ENCODE data around the gene CPA4. TPM values are rescaled to one million over a fixed set of nuclear protein-coding genes. Genes with fewer than 3 reads are reported as not detected.

Gene CPA4
- total and polyA plus RNA-seq, 8 donors: 0.12 to 0.90 TPM; not detected in 6

GRCh38 chr7:130298544-130299326 is 5.8 kb downstream of the CPA4 start:
- Histone ChIP-seq H3K4me3 (no peak overlapping the region), H3K9me3 (no peaks in the 10 kb centered on the region), H3K4me1 (no peaks in the 10 kb centered on the region), H3K27ac (no peak overlapping the region), H3K36me3 (no peaks in the 10 kb centered on the region), H3K27me3 (no peaks in the 10 kb centered on the region)
- 77 to 86% (median 83%) methylated on average over 5 of the region's 5 CpGs for WGBS, 5 donors
- no peak for TF ChIP-seq POLR2A (IDR thresholded peaks at IDR 0.05)
- no peak for TF ChIP-seq EP300 (IDR thresholded peaks at IDR 0.05)
- no peak for TF ChIP-seq POLR2AphosphoS5 (IDR thresholded peaks at IDR 0.05)
- no peak for TF ChIP-seq CTCF (IDR thresholded peaks at IDR 0.05)
- intact Hi-C loops (cut with DNase I; ENCODE audit: low total_unique reads): no loop called here
- no peak for DNase-seq

- H3K4me1 ChIP-seq: no peaks in the 10 kb centered on the region
- H3K36me3 ChIP-seq: no peaks in the 10 kb centered on the region
- peak in 1 of 2 donors; percentile 42 for DNase-seq
- intact Hi-C loops (cut with DNase I; ENCODE audit: low total_unique reads): no loop called here
- 83 to 91% (median 86%) methylated on average over 7 of the region's 7 CpGs for WGBS, 5 donors
- TF ChIP-seq EP300 (IDR thresholded peaks at IDR 0.05): no peak
- no peak for TF ChIP-seq POLR2A (IDR thresholded peaks at IDR 0.05)
- no peak for TF ChIP-seq CTCF (IDR thresholded peaks at IDR 0.05)
- H3K27ac ChIP-seq: no peak overlapping the region
- H3K4me3 ChIP-seq: no peak overlapping the region
- no peaks in the 10 kb centered on the region for H3K27me3 ChIP-seq
- H3K9me3 ChIP-seq: no peaks in the 10 kb centered on the region
These were observed 6.9 kb downstream of the CPA4 start for GRCh38 chr7:130299866-130300265.

GRCh38 chr7:130301501-130302020 is 8.6 kb downstream of the CPA4 start:
- H3K27me3 ChIP-seq: no peaks in the 10 kb centered on the region
- no peaks in the 10 kb centered on the region for H3K36me3 ChIP-seq
- no peaks in the 10 kb centered on the region for H3K4me1 ChIP-seq
- no peak overlapping the region for H3K4me3 ChIP-seq
- no peaks in the 10 kb centered on the region for H3K9me3 ChIP-seq
- WGBS, 5 donors: 74 to 82% (median 76%) methylated on average over 8 of the region's 8 CpGs
- no peak overlapping the region for H3K27ac ChIP-seq
- peak in 1 of 2 donors; percentile 46 for DNase-seq
- TF ChIP-seq EP300 (IDR thresholded peaks at IDR 0.05) (no peak), POLR2AphosphoS5 (IDR thresholded peaks at IDR 0.05) (no peak), POLR2A (IDR thresholded peaks at IDR 0.05) (no peak), CTCF (IDR thresholded peaks at IDR 0.05) (no peak)
- intact Hi-C loops (cut with DNase I; ENCODE audit: low total_unique reads): no loop called here

- no peaks in the 10 kb centered on the region for H3K36me3 ChIP-seq
- H3K9me3 ChIP-seq: no peaks in the 10 kb centered on the region
- no peaks in the 10 kb centered on the region for H3K27me3 ChIP-seq
- no peaks in the 10 kb centered on the region for H3K4me1 ChIP-seq
- no peak for DNase-seq
- no peak overlapping the region for H3K27ac ChIP-seq
- intact Hi-C loops (cut with DNase I; ENCODE audit: low total_unique reads): no loop called here
- TF ChIP-seq EP300 (IDR thresholded peaks at IDR 0.05) (no peak), POLR2A (IDR thresholded peaks at IDR 0.05) (no peak), CTCF (IDR thresholded peaks at IDR 0.05) (no peak), POLR2AphosphoS5 (IDR thresholded peaks at IDR 0.05) (no peak)
- no peak overlapping the region for H3K4me3 ChIP-seq
These were observed 9.7 kb downstream of the CPA4 start for GRCh38 chr7:130302649-130303048.
